Right lobe of liver (tissue), 4 donors: ENCODE measurements around the gene MRPL11.

Experiments
- CTCF ChIP-seq, 4 donors: fragments of 200-600 bp in 3 of 4; fragments of 450-650 bp in 1 of 4; IDR thresholded peaks; one replicate each; pipeline versions ENCODE4 v1.5.1 to v1.8.0; 2016 to 2022; ENCODE audit warnings: antibody characterized with exemption in 4 of 4, mild to moderate bottlenecking in 2 of 4
- POLR2A ChIP-seq: fragments of 450-650 bp; IDR thresholded peaks from one replicate; pipeline ENCODE4 v1.6.1; 2017; ENCODE audit warnings: antibody characterized with exemption, mild to moderate bottlenecking
- donor health status: DM: no; HTN: no; CAD: no.
- donor health status: DM: no; HTN: no; CAD: no.
- donor health status: DM: no; HTN: yes; CAD: no.

DNA sequence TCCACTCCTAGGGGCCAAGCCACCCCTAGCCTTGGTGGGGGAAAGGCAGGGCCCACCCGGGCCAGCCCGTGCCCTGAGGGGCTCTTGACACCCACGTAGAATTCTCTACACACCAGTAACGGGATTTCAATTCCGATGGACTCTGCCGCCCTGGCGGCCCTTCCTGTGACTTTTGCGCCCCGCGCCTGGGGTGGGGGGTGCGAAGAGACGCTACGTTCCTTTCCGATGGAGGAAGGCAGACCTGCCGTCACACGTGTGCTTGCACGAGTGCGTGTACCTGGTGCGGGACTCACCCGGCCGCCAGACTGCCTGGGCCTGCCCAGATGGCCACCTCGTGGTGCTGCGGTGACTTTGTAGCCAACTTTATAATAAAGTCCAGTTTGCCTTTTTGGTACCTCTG lies 12.3 kb downstream of the MRPL11 start:
- TF ChIP-seq POLR2A, result no peak
- no peak for TF ChIP-seq CTCF (IDR thresholded peaks at IDR 0.05)
